GM21786 (cell line): Measurements from ENCODE around the gene P2RY4.
"Not testable (repeated sequence)": the region's sequence is repeated elsewhere in the genome, so short reads cannot be mapped to it uniquely, and the experiment has no call there.

Source experiments
- ATAC-seq: cut with Tn5 transposase; IDR thresholded peaks from one replicate; pipeline ENCODE4 v1.9.1; 2021; ENCODE audit not compliant: unreplicated experiment

Gene P2RY4

DNA sequence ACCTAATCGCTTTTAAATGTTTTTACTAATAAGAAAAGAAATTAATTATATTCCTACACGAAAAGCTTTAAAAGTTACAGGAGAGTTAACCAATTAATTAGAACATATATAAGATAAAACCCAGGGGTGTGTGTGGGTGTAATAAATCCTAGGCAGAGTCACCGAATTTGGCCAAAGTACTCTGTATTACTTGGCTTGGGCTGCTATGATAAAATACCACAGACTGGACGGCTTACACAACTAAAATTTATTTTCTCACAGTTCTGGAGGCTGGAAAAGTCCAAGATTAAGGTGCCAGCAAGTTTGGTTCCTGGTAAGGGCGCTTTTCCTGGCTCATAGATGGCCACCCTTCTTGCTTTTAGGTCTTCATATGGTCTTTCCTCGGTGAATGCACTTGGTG is 15.1 kb downstream of the P2RY4 start:
- ATAC-seq, result no peak

DNA sequence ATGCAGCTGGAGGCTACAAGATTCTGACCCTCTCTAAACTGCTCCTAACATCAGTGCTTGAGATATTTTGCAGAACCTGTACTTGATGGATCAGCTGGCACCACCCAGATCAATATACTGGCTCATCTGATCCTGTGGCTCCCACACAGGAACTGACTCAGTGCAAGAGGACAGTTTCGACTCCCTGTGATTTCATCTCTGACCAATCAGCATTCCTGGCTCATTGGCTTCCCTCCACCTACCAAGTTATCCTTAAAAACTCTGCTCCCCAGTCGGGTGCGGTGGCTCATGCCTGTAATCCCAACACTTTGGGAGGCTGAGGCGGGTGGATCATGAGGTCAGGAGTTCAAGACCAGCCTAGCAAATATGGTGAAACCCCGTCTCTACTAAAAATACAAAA is 16.4 kb downstream of the P2RY4 start:
- not testable (repeated sequence) for ATAC-seq

DNA sequence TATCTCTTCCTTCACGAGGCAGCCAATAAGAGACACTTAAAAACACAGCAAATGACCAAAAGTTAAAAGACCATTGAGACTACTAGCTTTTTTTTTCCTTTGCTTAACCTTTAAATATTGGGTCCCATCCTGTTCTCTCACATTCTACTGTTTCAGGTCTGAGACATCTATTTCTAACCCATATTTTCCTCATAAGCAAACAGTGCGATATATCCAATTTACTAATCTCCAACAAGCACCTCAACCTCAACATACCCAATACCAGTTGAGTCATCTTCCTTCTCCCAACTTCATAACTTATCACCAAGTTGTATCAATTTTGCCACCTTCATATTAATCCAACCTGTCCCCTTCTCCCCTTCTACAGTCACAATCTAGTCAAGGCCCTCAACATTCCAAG is 18.5 kb downstream of the P2RY4 start:
- no peak for ATAC-seq

DNA sequence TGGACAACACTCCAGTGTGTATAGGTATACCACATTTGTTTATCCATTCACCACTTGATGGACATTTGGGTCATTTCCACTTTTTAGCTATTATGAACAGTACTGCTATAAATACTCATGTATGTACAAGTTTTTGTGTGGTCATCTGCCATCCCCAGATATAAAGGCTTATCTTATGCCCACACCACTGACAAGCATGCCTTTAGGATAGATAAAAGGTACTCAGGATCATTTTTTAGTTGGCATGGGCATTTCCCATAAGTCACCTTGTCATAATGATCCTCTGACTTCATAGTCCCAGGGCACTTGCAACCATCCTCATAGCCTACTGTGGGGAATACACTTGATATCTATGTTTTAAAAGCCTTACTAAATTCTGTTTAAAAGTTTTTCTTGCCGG is 19.3 kb downstream of the P2RY4 start:
- ATAC-seq, result no peak

DNA sequence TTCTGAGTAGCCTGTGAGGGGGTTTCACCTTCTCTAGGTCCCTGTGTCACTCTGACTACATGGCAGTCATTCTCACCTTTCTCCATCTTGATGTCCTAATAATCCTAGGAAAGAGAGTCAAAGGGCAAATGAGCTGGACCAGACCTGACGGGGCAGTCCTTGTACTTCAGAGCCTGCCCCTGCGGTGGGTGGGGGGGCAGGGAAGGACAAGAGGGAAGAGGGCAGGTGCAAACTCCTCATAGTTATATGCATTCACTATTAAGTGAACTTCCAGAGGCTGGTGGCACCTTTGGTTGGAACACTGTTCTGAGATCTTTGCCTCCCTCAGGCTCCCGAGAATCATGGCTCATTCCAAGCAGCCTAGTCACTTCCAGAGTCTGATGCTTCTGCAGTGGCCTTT is 25.6 kb downstream of the P2RY4 start, which contains the start of gene AWAT1:
Gene AWAT1 (plus strand): TSS at position 301 of the 400 bp plus-strand sequence. CDS start 41 bp downstream, at position 342.
- no peak for ATAC-seq

DNA sequence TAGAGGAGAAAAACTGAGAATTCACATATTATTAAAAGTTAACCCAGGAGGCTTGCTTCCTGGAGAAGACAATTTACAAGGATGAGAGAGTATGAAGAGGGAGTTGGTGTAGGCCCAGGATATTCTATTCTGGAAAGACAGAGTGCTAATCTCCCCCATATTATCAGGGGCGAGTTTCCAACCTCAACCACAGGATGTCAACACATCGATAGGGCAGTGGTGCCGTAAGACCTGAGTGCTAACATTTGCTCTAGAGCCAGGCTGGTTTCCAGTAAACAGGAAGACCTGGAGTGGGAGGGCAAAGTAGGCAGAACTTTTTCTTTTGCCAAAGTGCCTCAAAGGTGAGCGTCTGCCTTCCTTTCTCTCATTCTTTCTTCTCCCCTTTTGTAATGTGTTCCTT is 28.3 kb downstream of the P2RY4 start:
- no peak for ATAC-seq

DNA sequence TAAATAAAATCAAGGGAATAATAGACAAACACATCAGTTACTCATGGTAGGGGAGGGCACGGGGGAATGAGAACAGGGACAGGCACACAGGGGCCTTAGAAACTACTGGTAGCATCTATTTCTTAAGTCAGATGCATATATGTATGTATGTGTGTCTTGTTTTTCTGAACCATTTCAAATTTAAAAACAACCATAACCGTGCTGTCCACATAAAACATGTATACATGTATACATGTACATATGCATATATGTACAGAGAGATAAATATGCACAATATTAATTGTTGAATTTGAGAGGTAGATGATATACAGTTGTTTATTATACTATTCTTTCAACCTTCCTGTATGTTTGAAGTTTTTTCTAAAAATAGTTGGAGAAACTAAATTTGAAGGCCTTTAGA is 33.3 kb downstream of the P2RY4 start:
- ATAC-seq, result no peak

DNA sequence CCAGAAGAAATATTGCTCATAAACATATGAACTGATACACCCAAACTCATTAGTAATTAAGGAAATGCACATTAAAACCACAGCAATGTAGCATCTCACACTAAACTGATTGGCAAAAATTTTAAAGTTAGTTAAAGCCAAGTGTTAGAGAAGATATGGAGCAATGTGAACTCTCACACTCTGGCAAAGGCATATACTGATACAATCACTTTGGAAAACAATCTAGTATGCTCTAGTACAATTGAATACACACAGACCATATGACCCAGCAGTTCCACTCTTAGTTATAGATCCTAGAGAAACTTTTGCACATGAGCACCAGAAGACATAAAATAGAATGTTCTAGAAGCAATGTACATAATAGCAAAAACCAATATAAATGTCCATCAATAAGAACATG is 34.0 kb downstream of the P2RY4 start:
- no peak for ATAC-seq

DNA sequence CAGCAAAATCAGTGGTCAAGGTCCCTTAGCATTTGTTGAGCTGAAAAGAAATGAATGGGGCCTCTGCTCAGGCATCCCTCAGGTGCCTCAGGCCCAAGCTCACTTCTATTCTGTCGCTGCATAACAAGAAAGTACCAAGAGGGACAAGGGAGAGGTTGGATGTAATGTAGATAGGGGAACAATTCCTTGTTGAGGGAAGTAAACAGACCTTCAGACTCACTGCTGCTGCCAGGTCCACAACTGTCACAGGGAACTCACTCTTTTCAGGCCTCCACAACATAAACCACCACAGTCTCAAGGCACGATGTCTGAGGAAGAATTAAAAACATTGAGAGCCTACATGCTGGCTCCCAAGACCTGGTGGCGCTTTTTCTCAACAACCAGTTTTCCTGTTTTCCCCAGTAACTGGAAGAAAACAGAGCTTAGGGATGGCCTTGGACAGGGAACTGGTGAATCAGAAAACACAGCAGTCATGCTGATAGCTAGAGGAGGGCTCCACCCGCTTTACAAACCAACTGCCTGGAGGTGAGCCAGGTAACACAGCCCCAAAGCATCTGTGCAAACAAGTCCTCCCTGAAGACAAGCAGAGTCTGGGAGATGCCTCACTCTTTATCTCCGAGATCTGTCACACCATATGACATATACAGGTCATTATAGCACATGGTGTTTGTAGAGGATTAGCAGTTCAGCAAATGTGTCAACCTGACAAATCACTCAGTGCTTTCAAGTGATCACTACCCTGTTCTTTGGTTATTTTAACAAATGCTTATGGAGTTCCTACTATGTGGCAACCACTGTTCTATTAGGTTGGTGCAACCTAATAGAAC is 39.9 kb downstream of the P2RY4 start:
- no peak for ATAC-seq

DNA sequence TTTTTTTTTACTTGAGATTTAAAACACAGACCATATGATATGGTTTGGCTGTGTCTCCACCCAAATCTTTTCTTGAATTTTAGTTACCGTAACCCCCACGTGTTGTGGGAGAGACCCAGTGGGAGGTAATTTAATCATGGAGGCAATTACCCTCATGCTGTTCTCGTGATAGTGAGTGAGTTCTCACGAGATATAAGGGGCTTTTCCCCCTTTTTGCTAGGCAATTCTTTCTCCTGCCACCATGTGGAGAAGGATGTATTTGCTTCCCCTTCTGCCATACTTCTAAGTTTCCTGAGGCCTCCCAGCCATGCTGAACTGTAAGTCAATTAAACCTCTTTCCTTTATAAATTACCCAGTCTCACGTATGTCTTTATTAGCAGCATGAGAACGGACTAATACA is 50.4 kb downstream of the P2RY4 start:
- ATAC-seq, result not testable (repeated sequence)

DNA sequence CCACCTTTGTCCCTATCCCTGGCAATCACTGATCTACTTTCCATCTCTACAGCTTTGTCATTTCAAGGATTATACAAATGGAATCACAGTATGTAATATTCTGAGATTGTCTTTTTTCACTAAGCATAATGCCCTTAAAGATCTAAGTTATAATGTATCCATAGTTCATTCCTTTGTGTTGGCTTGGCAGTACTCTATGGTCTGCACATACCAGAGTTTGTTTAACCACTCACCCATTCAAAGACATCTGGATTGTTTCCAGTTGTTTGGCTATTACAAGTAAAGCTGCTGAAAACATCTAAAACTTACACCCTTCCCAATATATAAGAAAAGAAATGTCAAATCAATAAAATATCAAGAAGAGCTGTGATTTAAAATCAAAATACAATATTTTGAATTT is 51.5 kb downstream of the P2RY4 start:
- ATAC-seq, result no peak
